Measurements from ENCODE around the gene TBX18. TPM values are rescaled to one million over a fixed set of nuclear protein-coding genes. Genes with fewer than 3 reads are reported as not detected.

The TBX18 gene
- total and polyA plus RNA-seq, 12 donors: 1.7 to 9.1 (median 2.8) TPM

GRCh38 chr6:84728602-84729001 is 35.8 kb downstream of the TBX18 start:
- Histone ChIP-seq H3K27me3 (no peaks in the 10 kb centered on the region), H3K4me3 (no peak overlapping the region), H3K9me3 (no peaks in the 10 kb centered on the region), H3K4me1 (no peaks in the 10 kb centered on the region), H3K36me3 (peaks cover 0 to 2% (median 0%) of the 10 kb centered on the region in 9 donors), H3K27ac (no peak overlapping the region)
- TF ChIP-seq CTCF (IDR thresholded peaks at IDR 0.05): peak in 3 of 9 donors; percentile 7 to 21 (median 18)
- DNase-seq: no peak
- ATAC-seq: no peak
- intact Hi-C loops (cut with DNase I): no loop called here

GRCh38 chr6:84719152-84719551 is 45.2 kb downstream of the TBX18 start:
- Histone ChIP-seq H3K4me1 (no peaks in the 10 kb centered on the region), H3K36me3 (no peaks in the 10 kb centered on the region), H3K9me3 (no peaks in the 10 kb centered on the region), H3K4me3 (no peak overlapping the region), H3K27me3 (no peaks in the 10 kb centered on the region), H3K27ac (no peak overlapping the region)
- DNase-seq (no peak), ATAC-seq (no peak)
- intact Hi-C loops (cut with DNase I): no loop called here
- TF ChIP-seq CTCF (IDR thresholded peaks at IDR 0.05): no peak
- 65 to 81% methylated on average over 2 of the region's 2 CpGs for WGBS, 2 donors

GRCh38 chr6:84718038-84718955 is 46.1 kb downstream of the TBX18 start:
- Histone ChIP-seq H3K9me3 (no peaks in the 10 kb centered on the region), H3K27me3 (no peaks in the 10 kb centered on the region), H3K4me3 (no peak overlapping the region), H3K4me1 (no peaks in the 10 kb centered on the region), H3K27ac (no peak overlapping the region), H3K36me3 (no peaks in the 10 kb centered on the region)
- 52 to 63% methylated on average over 5 of the region's 5 CpGs for WGBS, 2 donors
- intact Hi-C loops (cut with DNase I): no loop called here
- no peak for ATAC-seq
- no peak for TF ChIP-seq CTCF (IDR thresholded peaks at IDR 0.05)
- no peak for DNase-seq

- intact Hi-C loops (cut with DNase I): no loop called here
- Histone ChIP-seq H3K36me3 (no peaks in the 10 kb centered on the region), H3K27ac (no peak overlapping the region), H3K27me3 (no peaks in the 10 kb centered on the region), H3K9me3 (peaks cover 0 to 5% (median 0%) of the 10 kb centered on the region in 11 donors), H3K4me1 (no peaks in the 10 kb centered on the region), H3K4me3 (no peak overlapping the region)
- ATAC-seq: no peak
- WGBS, 2 donors: 27 to 33% methylated on average over 1 of the region's 1 CpG
- no peak for DNase-seq
- TF ChIP-seq CTCF (IDR thresholded peaks at IDR 0.05): no peak
Observed at GRCh38 chr6:84709121-84709520, 55.3 kb downstream of the TBX18 start.

Data from heart right ventricle (tissue), 16 donors.